GM12878 (cell line): Measurements from ENCODE around the gene CLDN5. TPM values are rescaled to one million over a fixed set of nuclear protein-coding genes. Genes with fewer than 3 reads are reported as not detected.

Source experiments
- ATAC-seq: fragments of 200-7000 bp; cut with Tn5 transposase; 3 replicates; pipeline ENCODE4 v1.9.1; 2020; ENCODE audit warnings: mild to moderate bottlenecking, moderate library complexity
- BruUV-seq: library from RNA; stranded (reverse); fragments of 400-500 nt; replicated peaks from 2 replicates; lab custom pipeline; 2021; lab: Mats Ljungman, UMichigan
- CTCF ChIA-PET: fragments of 300-600 bp; sonication (Branson Sonifier 250); formaldehyde crosslinking; extraction: SDS; loops from one replicate; lab custom pipeline; 2021; ENCODE audit warnings: inconsistent platforms; lab: Yijun Ruan, JAX
- POLR2A ChIA-PET: fragments of 350-600 bp; formaldehyde crosslinking; extraction: SDS; loops from one replicate; lab custom pipeline; 2021; ENCODE audit warnings: inconsistent platforms; lab: Charles Lee
- RAD21 ChIA-PET: fragments of 300-600 bp; sonication (Branson Sonifier 250); formaldehyde crosslinking; loops from one replicate; lab custom pipeline; 2023; ENCODE audit warnings: antibody characterized with exemption; ENCODE audit not compliant: unreplicated experiment; lab: Charles Lee
- SMC1A ChIA-PET: fragments of 300-600 bp; sonication (Branson Sonifier 250); formaldehyde crosslinking; loops from one replicate; lab custom pipeline; 2023; ENCODE audit not compliant: unreplicated experiment, uncharacterized antibody; lab: Charles Lee
- DNase-seq: peaks from one replicate; pipeline ENCODE4 v3.0.0-alpha.2; 2011; ENCODE audit warnings: low read depth, low spot score
- FAIRE-seq: peaks from 3 replicates; lab custom pipeline; 2011; peaks lifted over from hg19 to GRCh38; lab: Jason Lieb, UNC
- H2AFZ ChIP-seq: 2 replicates; pipeline ENCODE4 v1.6.0; 2011; ENCODE audit warnings: low read depth, low read length, control low read depth; ENCODE audit not compliant: control insufficient read depth
- H3K27ac ChIP-seq: 2 replicates; pipeline ENCODE4 v1.5.1; 2011; ENCODE audit warnings: control low read depth; ENCODE audit not compliant: control insufficient read depth, insufficient read depth
- H3K27me3 ChIP-seq, 2 experiments: replicated peaks in 1 of 2; 2 replicates each; pipeline versions ENCODE4 v1.6.0 to v1.6.1; 2011; ENCODE audit warnings: low read length in 1 of 2; ENCODE audit not compliant: control insufficient read depth in 2 of 2, insufficient read depth in 2 of 2
- H3K36me3 ChIP-seq, 2 experiments: 2 replicates each; pipeline ENCODE4 v1.5.1; 2011; ENCODE audit warnings: low read length in 1 of 2; ENCODE audit not compliant: control insufficient read depth in 2 of 2, insufficient read depth in 2 of 2
- H3K4me1 ChIP-seq: 2 replicates; pipeline ENCODE4 v1.6.1; 2011; ENCODE audit warnings: mild to moderate bottlenecking, low read length, moderate library complexity, mixed read lengths; ENCODE audit not compliant: control insufficient read depth, insufficient read depth
- H3K4me2 ChIP-seq: 2 replicates; pipeline ENCODE4 v1.6.0; 2011; ENCODE audit warnings: control low read depth; ENCODE audit not compliant: control insufficient read depth, insufficient read depth
- H3K4me3 ChIP-seq: fragments of 200-600 bp; sonication (generic); 2 replicates; pipeline ENCODE4 v1.5.1; 2016
- H3K79me2 ChIP-seq: 2 replicates; pipeline ENCODE4 v1.6.0; 2011; ENCODE audit warnings: low read length; ENCODE audit not compliant: control insufficient read depth, insufficient read depth
- H3K9ac ChIP-seq: 2 replicates; pipeline ENCODE4 v1.8.0; 2011; ENCODE audit warnings: low read length, control low read depth, mixed read lengths; ENCODE audit not compliant: control insufficient read depth, insufficient read depth
- H3K9me3 ChIP-seq: replicated peaks from 3 replicates; pipeline ENCODE4 v1.5.1; 2011; ENCODE audit warnings: mild to moderate bottlenecking, low read length; ENCODE audit not compliant: control insufficient read depth, insufficient read depth
- H4K20me1 ChIP-seq: 2 replicates; pipeline ENCODE4 v1.6.0; 2011; ENCODE audit not compliant: control insufficient read depth, insufficient read depth
- BACH1 ChIP-seq: fragments of 450-650 bp; IDR thresholded peaks from 2 replicates; pipeline ENCODE4 v1.6.1; 2017; ENCODE audit warnings: mild to moderate bottlenecking, borderline replicate concordance
- BRCA1 ChIP-seq: IDR thresholded peaks from 2 replicates; pipeline ENCODE4 v1.6.1; 2011; ENCODE audit warnings: low read depth, low read length, improper control_type of control experiment
- FOXK2 ChIP-seq: fragments of 450-650 bp; IDR thresholded peaks from 2 replicates; pipeline ENCODE4 v1.6.1; 2017; ENCODE audit warnings: mild to moderate bottlenecking, moderate library complexity
- HDAC6 ChIP-seq: fragments of 200-600 bp; sonication (generic); IDR thresholded peaks from one replicate; pipeline ENCODE4 v1.8.0; 2017; ENCODE audit warnings: antibody characterized with exemption; ENCODE audit not compliant: unreplicated experiment
- JUND ChIP-seq: IDR thresholded peaks from 2 replicates; pipeline ENCODE4 v1.6.1; 2012; ENCODE audit warnings: low read depth, mild to moderate bottlenecking, low read length, improper control_type of control experiment, moderate library complexity
- PML ChIP-seq: IDR thresholded peaks from 2 replicates; pipeline ENCODE4 v1.6.1; 2012; ENCODE audit warnings: low read length, inconsistent platforms
- SUPT20H ChIP-seq: IDR thresholded peaks from 2 replicates; pipeline ENCODE4 v1.6.1; 2011; ENCODE audit warnings: low read depth, mild to moderate bottlenecking, low read length, moderate library complexity, borderline replicate concordance; ENCODE audit not compliant: control insufficient read depth
- TARDBP ChIP-seq: IDR thresholded peaks from 2 replicates; pipeline ENCODE4 v1.6.1; 2016; ENCODE audit warnings: borderline replicate concordance
- WGBS: methylation state at CpG from one replicate; pipeline ENCODE4 v1.1.6; 2016; ENCODE audit warnings: low lambda C conversion rate; ENCODE audit not compliant: insufficient replicate concordance, insufficient coverage; ENCODE audit errors: missing lambda C conversion rate; 5-methylcytosine and 5-hydroxymethylcytosine counted together
- in situ Hi-C: fragments of 300-500 bp; cut with MboI; formaldehyde crosslinking; loops from 9 replicates; pipeline ENCODE4 v1.14.3; 2018; ENCODE audit warnings: mixed read lengths
- intact Hi-C: fragments of 100-400 bp; cut with micrococcal nuclease; formaldehyde crosslinking; loops from one replicate; pipeline ENCODE4 v1.14.2; 2022; ENCODE audit not compliant: unreplicated experiment
- polyA plus RNA-seq, 11 experiments: library from polyadenylated mRNA; depleted of rRNA in 4 of 11; unstranded in 6 of 11; stranded (reverse) in 5 of 11; fragments of >200 nt; fragmentation: Nextera tagmentation in 4 of 11; fragmentation: Illumina TruSeq in 1 of 11; extraction: Ambion mirVana in 4 of 11; extraction: Trizol in 1 of 11; gene quantifications; 1 replicate in 1 of 11; 2 replicates in 10 of 11; pipeline versions ENCODE4 v1.2.1 to v1.2.3, GENCODE V29; 2011 to 2016; ENCODE audit warnings: inconsistent platforms in 2 of 11, missing spikeins in 2 of 11, low read depth in 1 of 11
- total RNA-seq, 4 experiments: library from RNA; depleted of rRNA in 3 of 4; stranded (reverse); fragments of >200 nt in 3 of 4; fragmentation: Illumina TruSeq in 1 of 4; extraction: Trizol in 1 of 4; gene quantifications; 2 replicates each; pipeline versions ENCODE4 v1.2.1 to v1.2.3, GENCODE V29; 2013 to 2021
- TF ChIP-seq, protein P1 (sequence below): fragments of 450-650 bp; IDR thresholded peaks from 2 replicates; pipeline ENCODE4 v1.6.1; 2017; ENCODE audit warnings: mild to moderate bottlenecking, moderate library complexity
- TF ChIP-seq, protein P2 (sequence below): IDR thresholded peaks from 2 replicates; pipeline ENCODE4 v1.6.1; 2012; ENCODE audit warnings: low read depth, low read length, improper control_type of control experiment

CLDN5 gene
- total and polyA plus RNA-seq, 10 of the 15 experiments (the other 5 are each of a cell fraction or from before 2014, with no cell fraction given) = 0.15 TPM; not detected in 9

DNA sequence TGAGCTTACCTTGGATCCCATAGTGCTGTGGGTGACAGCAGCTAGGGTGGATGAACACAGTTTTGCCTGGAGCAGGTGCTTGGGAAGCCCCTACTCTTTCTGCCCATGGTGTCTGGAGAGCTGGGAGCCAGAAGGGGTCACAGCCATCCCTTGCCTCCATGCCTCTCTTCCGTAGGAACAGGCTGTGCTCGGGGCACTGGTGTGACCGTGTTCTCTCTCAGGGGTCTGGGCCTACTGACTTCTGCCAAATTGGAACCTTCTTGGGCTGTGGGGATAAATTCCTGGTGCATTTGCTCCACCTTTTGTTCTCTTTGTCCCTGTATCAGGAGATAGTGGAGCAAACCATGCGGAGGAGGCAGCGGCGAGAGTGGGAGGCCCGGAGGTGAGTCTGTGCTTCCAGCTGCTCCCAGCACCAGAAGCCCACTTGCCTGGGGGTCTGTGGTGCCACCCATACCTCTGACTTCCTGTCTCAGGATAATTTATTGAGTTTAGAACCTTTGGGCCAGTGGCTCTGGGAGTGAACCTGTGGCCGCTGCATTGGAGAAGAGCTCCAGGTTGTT, 30.1 kb downstream of the CLDN5 start:
- BruUV-seq = no TSS peak
- POLR2A ChIA-PET = no interaction called here
- RAD21 ChIA-PET = no interaction called here
- ATAC-seq = no peak
- CTCF ChIA-PET = interaction anchor here (0.7 kb wide), 1 partner anchor 135 kb away, joined by 5 read pairs; no protein-coding TSS in a partner anchor
- Histone ChIP-seq H3K27me3 (no peaks in the 10 kb centered on the region), H3K9ac (no peak overlapping the region), H3K36me3 (peaks cover 17 to 22% of the 10 kb centered on the region in 2 experiments; a peak in 3 of 4 replicates), H3K27ac (no peak overlapping the region), H3K79me2 (no peaks in the 10 kb centered on the region), H3K4me2 (no peak overlapping the region), H2AFZ (no peak overlapping the region), H3K4me3 (no peak overlapping the region), H3K4me1 (no peaks in the 10 kb centered on the region), H3K9me3 (no peaks in the 10 kb centered on the region), H4K20me1 (no peaks in the 10 kb centered on the region)
- no peak for DNase-seq
- in situ Hi-C loops (no loop called here), intact Hi-C loops (loop anchor here (2.0 kb wide), 1 partner anchor 137 kb away; no protein-coding TSS in a partner anchor)
- SMC1A ChIA-PET = no interaction called here
- TF ChIP-seq TARDBP (no peak), HDAC6 (no peak), FOXK2 (no peak), PML (no peak), BRCA1 (no peak), JUND (no peak), SUPT20H (no peak), BACH1 (no peak)
- TF ChIP-seq, protein P1, sequence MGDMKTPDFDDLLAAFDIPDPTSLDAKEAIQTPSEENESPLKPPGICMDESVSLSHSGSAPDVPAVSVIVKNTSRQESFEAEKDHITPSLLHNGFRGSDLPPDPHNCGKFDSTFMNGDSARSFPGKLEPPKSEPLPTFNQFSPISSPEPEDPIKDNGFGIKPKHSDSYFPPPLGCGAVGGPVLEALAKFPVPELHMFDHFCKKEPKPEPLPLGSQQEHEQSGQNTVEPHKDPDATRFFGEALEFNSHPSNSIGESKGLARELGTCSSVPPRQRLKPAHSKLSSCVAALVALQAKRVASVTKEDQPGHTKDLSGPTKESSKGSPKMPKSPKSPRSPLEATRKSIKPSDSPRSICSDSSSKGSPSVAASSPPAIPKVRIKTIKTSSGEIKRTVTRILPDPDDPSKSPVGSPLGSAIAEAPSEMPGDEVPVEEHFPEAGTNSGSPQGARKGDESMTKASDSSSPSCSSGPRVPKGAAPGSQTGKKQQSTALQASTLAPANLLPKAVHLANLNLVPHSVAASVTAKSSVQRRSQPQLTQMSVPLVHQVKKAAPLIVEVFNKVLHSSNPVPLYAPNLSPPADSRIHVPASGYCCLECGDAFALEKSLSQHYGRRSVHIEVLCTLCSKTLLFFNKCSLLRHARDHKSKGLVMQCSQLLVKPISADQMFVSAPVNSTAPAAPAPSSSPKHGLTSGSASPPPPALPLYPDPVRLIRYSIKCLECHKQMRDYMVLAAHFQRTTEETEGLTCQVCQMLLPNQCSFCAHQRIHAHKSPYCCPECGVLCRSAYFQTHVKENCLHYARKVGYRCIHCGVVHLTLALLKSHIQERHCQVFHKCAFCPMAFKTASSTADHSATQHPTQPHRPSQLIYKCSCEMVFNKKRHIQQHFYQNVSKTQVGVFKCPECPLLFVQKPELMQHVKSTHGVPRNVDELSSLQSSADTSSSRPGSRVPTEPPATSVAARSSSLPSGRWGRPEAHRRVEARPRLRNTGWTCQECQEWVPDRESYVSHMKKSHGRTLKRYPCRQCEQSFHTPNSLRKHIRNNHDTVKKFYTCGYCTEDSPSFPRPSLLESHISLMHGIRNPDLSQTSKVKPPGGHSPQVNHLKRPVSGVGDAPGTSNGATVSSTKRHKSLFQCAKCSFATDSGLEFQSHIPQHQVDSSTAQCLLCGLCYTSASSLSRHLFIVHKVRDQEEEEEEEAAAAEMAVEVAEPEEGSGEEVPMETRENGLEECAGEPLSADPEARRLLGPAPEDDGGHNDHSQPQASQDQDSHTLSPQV = no peak
- TF ChIP-seq, protein P2, sequence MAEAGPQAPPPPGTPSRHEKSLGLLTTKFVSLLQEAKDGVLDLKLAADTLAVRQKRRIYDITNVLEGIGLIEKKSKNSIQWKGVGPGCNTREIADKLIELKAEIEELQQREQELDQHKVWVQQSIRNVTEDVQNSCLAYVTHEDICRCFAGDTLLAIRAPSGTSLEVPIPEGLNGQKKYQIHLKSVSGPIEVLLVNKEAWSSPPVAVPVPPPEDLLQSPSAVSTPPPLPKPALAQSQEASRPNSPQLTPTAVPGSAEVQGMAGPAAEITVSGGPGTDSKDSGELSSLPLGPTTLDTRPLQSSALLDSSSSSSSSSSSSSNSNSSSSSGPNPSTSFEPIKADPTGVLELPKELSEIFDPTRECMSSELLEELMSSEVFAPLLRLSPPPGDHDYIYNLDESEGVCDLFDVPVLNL = no peak
- 100% methylated on average over 8 of the region's 8 CpGs for WGBS
- no peak for FAIRE-seq
